Adrenal gland (tissue), 5 donors: ENCODE results near the gene ST7.

Experiments
- POLR2A ChIP-seq, 2 donors: fragments of 450-650 bp; IDR thresholded peaks; one replicate each; pipeline ENCODE4 v1.6.1; 2017; ENCODE audit warnings: antibody characterized with exemption in 2 of 2, mild to moderate bottlenecking in 2 of 2, moderate library complexity in 1 of 2
- TF ChIP-seq, protein P1 (sequence below), 6 experiments: fragments of 450-650 bp in 4 of 6; fragments of 200-600 bp in 2 of 6; sonication (generic) in 1 of 6; IDR thresholded peaks; 1 replicate in 5 of 6; 2 replicates in 1 of 6; pipeline versions ENCODE4 v1.5.1 to v1.8.0; 2016 to 2021; ENCODE audit warnings: antibody characterized with exemption in 6 of 6, mild to moderate bottlenecking in 2 of 6, moderate library complexity in 1 of 6
- donor health status: DM: no; HTN: no; CAD: no.

DNA sequence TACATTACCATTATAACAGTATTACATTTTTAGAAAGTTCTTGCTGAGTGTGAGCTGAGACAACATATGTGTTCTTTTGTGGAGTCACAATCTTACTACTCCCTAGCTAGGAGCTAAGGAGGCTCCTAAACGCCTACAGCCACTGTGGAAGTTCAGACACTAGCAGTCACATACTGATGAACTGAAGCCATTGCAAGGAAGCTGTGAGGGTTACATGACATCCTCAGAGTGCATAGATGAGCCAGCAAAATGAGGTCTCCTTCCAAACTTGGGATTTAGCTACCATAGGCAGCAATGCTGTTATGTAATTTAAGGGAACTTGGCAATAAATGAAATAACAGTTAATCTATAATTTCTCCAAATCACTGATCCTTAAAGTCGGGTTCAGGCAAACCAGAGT lies 10.8 kb upstream of the ST7 start:
- TF ChIP-seq, protein P1, sequence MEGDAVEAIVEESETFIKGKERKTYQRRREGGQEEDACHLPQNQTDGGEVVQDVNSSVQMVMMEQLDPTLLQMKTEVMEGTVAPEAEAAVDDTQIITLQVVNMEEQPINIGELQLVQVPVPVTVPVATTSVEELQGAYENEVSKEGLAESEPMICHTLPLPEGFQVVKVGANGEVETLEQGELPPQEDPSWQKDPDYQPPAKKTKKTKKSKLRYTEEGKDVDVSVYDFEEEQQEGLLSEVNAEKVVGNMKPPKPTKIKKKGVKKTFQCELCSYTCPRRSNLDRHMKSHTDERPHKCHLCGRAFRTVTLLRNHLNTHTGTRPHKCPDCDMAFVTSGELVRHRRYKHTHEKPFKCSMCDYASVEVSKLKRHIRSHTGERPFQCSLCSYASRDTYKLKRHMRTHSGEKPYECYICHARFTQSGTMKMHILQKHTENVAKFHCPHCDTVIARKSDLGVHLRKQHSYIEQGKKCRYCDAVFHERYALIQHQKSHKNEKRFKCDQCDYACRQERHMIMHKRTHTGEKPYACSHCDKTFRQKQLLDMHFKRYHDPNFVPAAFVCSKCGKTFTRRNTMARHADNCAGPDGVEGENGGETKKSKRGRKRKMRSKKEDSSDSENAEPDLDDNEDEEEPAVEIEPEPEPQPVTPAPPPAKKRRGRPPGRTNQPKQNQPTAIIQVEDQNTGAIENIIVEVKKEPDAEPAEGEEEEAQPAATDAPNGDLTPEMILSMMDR (IDR thresholded peaks at IDR 0.05): no peak
- no peak for TF ChIP-seq POLR2A (IDR thresholded peaks at IDR 0.05)
